Activated CD8-positive, alpha-beta memory T cell treated with anti-CD3 and anti-CD28 coated beads, Interleukin-2, amount 50 U/mL, for 1 hour (primary cell): ENCODE data around the gene KDM4B.

Source experiments
- DNase-seq: peaks from one replicate; pipeline ENCODE4 v3.0.0-alpha.2; 2020; ENCODE audit errors: extremely low read depth

Gene KDM4B

GRCh38 chr19:5122671-5123409, 153.9 kb downstream of the KDM4B start:
- DNase-seq = no peak

DNA sequence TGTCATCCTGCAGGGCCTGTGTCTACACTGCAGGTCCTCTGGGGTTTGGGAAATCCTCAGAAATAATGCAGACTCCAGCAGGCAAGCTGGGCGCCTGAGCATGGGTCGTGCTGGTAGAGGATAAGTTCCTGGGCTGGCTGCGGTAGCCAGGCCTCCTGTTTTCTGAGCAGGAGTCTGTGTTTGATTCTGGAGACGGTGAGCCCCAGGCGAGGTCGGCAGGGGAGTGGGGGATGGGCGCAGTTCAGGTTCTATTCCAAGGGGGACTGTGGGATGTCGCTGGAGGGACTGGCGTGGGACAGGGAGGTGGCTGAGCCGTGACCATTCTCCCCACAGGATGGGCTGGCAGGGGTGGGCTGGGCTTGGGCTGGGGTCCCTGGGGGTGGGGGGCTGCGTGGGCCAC, 154.7 kb downstream of the KDM4B start:
- DNase-seq = no peak

- no peak for DNase-seq
Measured at GRCh38 chr19:5124111-5124855, 155.4 kb downstream of the KDM4B start.

DNA sequence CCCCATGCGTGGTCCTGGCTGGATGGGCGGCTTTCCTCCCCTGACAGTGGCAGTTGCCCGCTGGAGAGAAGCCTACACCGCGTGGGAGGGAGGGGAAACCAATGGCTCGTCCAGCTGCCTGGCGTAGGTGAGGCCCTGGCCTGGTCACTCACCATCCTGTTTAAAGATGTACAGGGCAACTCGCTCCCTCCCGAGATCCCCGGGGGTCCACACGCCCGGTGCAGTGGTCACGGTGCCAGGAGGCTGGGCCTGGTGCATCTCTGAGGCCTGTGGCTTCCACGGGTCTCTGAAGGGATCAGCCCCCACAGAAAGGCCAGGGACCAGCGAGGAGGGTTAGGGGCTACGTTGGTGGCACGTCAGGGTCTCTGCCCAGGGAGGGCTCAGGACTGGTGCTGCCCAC, 156.5 kb downstream of the KDM4B start:
- no peak for DNase-seq

DNA sequence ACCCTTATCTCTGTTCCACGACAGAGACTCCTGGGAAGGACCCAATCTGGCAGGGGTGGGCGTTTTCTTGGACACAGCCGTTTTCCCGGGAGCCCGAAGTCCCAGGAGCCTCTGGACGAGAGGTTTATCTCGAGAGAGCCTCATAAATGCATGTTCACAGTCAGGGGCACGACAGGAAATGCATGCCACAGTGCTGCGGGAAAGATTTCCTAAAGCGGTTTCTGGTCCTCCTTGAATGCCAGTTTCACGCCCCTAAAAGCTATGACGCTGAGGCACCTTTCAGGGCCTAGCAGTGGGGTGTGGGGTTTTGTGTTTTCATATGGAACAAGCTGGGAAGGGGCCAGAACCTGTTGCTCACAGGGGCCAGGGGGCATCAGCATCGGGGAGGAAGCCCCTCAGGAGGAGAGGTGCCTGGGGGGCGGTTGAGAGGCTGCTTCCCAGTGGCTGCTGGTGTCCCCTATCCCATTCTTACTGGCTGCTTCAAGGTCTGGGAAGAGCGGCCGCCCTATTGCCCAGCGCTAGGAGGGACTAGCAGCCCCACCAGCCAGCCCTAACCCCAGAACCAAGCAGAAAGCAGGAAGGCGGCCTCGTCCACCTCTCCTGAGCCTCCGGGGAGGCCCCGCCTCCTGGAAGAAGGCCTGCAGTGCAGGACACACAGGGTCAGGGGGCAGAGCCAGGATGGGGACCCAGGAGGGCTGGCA, 157.0 kb downstream of the KDM4B start:
- DNase-seq = no peak

DNA sequence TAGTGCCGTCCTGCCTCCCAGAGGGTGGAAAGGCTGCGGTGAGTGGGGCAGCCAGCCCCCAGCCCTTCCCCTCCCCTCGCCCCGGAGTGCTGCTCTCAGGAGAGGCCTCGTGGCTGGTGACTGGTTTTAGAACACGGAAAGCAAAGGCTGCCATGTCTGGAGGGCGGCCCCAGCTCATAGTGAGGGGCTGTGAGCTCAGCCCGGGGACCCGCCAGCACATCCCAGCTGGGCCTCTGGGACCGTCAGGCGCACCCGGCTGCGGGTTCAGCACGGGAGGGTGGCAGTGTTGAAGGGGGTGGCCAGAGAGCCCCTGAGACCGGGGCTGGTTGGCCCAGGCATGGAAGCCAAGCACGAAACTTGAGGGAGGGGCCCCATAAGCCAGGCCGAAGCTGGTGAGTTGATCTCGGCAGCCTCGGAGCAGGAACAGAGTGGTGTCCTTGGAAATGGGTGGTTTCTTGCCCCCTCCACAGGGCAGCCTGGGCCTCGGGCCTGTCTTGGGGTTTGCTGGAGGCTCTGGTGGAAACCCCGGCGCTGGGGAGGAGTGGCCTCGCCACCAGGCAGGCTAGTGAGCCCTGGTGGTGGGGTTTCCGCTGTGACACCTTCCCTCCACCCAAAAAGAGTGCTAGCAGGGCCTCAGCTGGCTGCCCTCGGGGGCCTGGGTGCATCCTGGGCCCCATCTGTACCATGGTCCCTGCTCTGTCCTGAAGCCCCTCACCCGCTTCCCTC, 157.7 kb downstream of the KDM4B start:
- DNase-seq = no peak

DNA sequence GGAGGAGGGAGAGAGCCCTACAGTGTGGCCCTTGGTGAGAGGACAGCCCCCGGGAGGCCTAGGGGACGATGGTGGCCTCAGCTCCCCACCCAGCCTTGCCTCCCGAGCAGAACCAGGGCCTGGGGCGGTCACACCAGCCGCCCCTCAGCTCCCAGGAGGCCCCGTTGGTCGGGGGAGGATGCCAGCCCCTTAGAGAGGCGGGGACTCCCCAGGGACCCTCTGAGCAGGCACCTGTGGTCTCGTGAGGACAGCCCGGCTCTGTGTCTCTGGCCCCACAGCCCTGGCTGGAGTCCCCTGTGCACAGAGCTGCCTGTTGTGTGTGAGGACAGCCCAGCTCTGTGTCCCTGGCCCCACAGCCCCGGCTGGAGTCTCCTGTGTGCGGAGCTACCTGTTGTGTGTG, 158.8 kb downstream of the KDM4B start:
- no peak for DNase-seq

DNA sequence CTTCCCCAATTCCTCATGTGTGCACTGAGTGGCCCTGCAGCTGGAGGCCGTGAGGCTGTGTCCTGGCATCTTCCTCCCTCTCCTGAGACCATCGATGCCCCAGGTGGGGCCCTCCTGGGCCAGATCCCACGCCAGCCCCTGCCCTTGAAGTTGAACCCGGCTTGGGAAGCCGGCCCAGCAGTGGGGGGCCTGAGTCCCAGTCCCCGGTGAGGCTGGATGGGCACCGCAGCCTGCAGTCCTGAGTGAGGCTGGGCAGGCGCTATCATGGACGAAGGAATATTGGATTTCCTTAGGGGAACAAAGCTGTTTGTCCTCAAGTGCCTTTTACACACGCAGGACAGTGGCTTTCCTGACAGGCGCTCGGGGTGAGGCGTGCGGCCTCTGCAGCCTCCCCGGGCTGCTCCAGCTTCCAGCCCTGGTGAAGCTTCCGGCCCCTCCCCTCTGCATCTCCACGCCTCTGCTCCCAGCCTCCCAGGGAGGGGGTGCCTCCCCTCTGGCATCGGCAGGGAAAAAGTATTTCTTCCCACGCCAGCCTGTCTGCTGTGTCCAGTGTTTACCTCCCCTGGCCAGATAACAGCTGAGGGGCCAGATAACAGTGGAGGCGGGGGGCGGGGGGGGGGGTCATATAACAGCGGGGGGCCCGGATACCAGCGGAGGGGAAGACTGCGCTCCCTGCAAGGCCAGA, 159.5 kb downstream of the KDM4B start:
- no peak for DNase-seq

GRCh38 chr19:5128936-5129389, 160.1 kb downstream of the KDM4B start:
- DNase-seq = no peak

GRCh38 chr19:5129691-5130090, 160.8 kb downstream of the KDM4B start:
- DNase-seq = no peak

- peak; percentile 84 for DNase-seq
Measured at GRCh38 chr19:5130371-5131030, 161.6 kb downstream of the KDM4B start.

DNA sequence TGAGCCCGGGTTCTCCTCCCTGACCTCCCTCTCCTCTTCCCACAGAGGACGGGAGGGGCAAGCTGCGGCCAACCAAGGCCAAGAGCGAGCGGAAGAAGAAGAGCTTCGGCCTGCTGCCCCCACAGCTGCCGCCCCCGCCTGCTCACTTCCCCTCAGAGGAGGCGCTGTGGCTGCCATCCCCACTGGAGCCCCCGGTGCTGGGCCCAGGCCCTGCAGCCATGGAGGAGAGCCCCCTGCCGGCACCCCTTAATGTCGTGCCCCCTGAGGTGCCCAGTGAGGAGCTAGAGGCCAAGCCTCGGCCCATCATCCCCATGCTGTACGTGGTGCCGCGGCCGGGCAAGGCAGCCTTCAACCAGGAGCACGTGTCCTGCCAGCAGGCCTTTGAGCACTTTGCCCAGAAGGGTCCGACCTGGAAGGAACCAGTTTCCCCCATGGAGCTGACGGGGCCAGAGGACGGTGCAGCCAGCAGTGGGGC, 162.2 kb downstream of the KDM4B start:
- no peak for DNase-seq

DNA sequence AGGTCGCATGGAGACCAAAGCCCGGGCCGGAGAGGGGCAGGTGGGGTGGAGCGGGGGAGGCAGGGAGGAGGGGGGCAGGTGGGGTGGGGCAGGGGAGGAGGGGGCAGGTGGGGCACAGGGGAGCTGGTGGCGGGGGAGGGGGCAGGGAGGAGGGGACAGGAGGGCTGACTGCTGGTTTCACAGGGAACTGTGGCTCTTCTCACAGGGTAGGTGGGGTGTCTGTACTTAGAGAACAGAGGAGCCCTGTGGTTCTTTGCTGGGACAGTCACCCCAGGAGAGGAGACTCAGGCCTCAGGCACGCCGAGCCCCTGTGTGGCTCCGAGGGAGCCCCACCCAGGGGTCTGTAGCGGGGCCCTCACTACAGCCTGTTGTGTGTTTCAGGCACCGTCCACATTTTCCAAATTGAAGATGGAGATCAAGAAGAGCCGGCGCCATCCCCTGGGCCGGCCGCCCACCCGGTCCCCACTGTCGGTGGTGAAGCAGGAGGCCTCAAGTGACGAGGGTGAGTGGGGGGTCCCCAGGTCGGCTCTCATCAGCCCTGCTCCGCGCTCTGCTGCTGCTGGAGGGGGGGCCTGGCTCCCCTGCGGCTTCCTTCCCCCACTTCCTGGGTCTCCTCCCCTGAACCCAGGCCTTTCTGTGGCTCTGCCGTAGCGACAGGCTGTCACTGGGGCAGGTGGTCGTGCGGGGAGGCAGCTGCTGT, 162.7 kb downstream of the KDM4B start:
- peak; percentile 58 for DNase-seq

DNA sequence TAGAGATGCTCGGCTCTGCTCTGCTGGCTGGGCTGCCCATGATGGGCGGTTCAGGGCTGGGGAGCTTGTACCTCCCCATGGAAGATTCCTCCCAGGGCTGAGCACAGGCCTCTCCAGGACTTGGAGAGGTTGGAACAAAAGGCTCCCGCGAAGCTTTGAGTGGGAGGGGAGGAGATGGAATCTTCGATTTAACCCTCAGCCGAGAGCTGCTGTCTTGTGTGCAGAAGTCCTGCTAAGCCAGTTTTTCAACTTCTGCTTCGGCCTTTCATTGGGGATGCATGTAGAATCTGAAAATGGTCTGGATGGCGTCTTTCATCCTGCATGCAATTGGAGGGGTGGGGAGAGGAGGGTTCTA, 163.3 kb downstream of the KDM4B start:
- DNase-seq = no peak

- no peak for DNase-seq
Measured at GRCh38 chr19:5132698-5133651, 164.1 kb downstream of the KDM4B start.

DNA sequence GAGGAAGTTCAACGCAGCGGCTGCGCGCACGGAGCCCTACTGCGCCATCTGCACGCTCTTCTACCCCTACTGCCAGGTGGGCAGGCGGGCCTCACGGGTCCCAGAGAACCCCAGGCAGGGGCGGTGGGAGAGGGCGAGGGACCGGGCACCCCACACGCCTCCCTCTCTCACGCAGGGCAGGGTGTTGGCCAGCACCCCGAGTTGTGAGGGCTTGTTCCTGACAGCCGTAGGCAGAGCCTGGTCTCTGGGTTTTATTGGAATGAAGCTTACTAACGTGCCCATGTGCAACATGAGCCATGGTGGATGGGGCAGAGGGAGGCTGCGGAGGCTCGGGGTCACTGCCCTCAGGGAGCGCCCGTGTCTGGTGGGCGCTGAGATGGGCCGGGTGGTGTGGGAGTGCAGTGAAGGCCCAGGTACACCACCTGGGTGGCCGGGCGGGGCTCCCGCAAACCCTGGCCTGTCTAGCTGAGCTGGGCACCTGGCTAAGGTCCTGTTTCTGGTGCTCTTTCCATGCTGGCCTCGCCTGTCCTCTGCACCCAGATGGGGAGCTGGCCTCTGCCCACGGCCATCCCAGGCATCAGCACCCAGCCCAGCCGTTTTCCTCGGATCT, 165.2 kb downstream of the KDM4B start:
- no peak for DNase-seq

- no peak for DNase-seq
Measured at GRCh38 chr19:5134691-5135090, 165.8 kb downstream of the KDM4B start.

GRCh38 chr19:5136073-5136855, 167.4 kb downstream of the KDM4B start:
- no peak for DNase-seq
